B cell (primary cell): ENCODE data around the gene PDLIM4. TPM values are rescaled to one million over a fixed set of nuclear protein-coding genes. Genes with fewer than 3 reads are reported as not detected.

Experiments
- ATAC-seq: fragments of 200-7000 bp; cut with Tn5 transposase; one replicate; pipeline ENCODE4 v1.10.0; 2021; ENCODE audit warnings: low read depth, mild to moderate bottlenecking, moderate number of reproducible peaks, moderate library complexity
- CTCF ChIA-PET: fragments of 350-600 bp; sonication (Branson Sonifier 250); formaldehyde crosslinking; loops from one replicate; lab custom pipeline; 2021; ENCODE audit warnings: antibody characterized with exemption, inconsistent platforms; lab: Charles Lee
- POLR2A ChIA-PET: fragments of 350-600 bp; sonication (Branson Sonifier 250); formaldehyde crosslinking; loops from one replicate; lab custom pipeline; 2021; ENCODE audit warnings: antibody characterized with exemption; lab: Charles Lee
- DNase-seq: peaks from one replicate; pipeline ENCODE4 v3.0.0; 2013
- H2AFZ ChIP-seq: 2 replicates; pipeline ENCODE4 v1.6.1; 2012; ENCODE audit warnings: mild to moderate bottlenecking, low read depth, low read length; ENCODE audit not compliant: insufficient read depth, poor library complexity, severe bottlenecking
- H3K27ac ChIP-seq, 2 donors: 1 replicate in 1 of 2; 2 replicates in 1 of 2; pipeline ENCODE4 v1.5.1; 2012 to 2013; ENCODE audit warnings: low read length in 2 of 2, mild to moderate bottlenecking in 2 of 2, moderate library complexity in 1 of 2
- H3K27me3 ChIP-seq, 4 experiments: fragments of 200-600 bp in 1 of 4; sonication (generic) in 1 of 4; replicated peaks in 1 of 4; 1 replicate in 2 of 4; 2 replicates in 2 of 4; pipeline versions ENCODE4 v1.6.1 to v1.7.0; 2013 to 2016; ENCODE audit warnings: low read length in 3 of 4, mild to moderate bottlenecking in 2 of 4, mixed read lengths in 1 of 4, moderate library complexity in 1 of 4; ENCODE audit not compliant: insufficient read depth in 4 of 4, control insufficient read depth in 3 of 4; ENCODE audit errors: control extremely low read depth in 1 of 4
- H3K36me3 ChIP-seq, 2 experiments: replicated peaks in 1 of 2; 1 replicate in 1 of 2; 2 replicates in 1 of 2; pipeline versions ENCODE4 v1.6.1 to v1.7.1; 2013; ENCODE audit warnings: low read length in 1 of 2; ENCODE audit not compliant: insufficient read depth in 2 of 2, control insufficient read depth in 1 of 2; ENCODE audit errors: control extremely low read depth in 1 of 2, extremely low read depth in 1 of 2
- H3K4me1 ChIP-seq, 2 donors: fragments of 200-600 bp in 1 of 2; sonication (generic) in 1 of 2; 1 replicate in 1 of 2; 2 replicates in 1 of 2; pipeline versions ENCODE4 v1.5.1 to v1.6.1; 2013 to 2017; ENCODE audit warnings: low read length in 2 of 2; ENCODE audit not compliant: control insufficient read depth in 2 of 2, insufficient read depth in 2 of 2
- H3K4me2 ChIP-seq: replicated peaks from 2 replicates; pipeline ENCODE3; 2012; ENCODE audit warnings: mild to moderate bottlenecking, low read depth, low read length; ENCODE audit not compliant: poor library complexity, severe bottlenecking
- H3K4me3 ChIP-seq, 5 experiments: fragments of 200-600 bp in 1 of 5; sonication (generic) in 1 of 5; 1 replicate in 3 of 5; 2 replicates in 2 of 5; pipeline versions ENCODE4 v1.5.1 to v1.7.0; 2011 to 2016; ENCODE audit warnings: low read length in 4 of 5, mild to moderate bottlenecking in 4 of 5, low read depth in 2 of 5, control low read depth in 1 of 5, moderate library complexity in 1 of 5; ENCODE audit not compliant: insufficient read depth in 1 of 5; ENCODE audit errors: control extremely low read depth in 1 of 5, extremely low read depth in 1 of 5
- H3K79me2 ChIP-seq: fragments of 200-600 bp; sonication (generic); one replicate; pipeline ENCODE4 v1.6.0; 2016; ENCODE audit warnings: low read length; ENCODE audit not compliant: control insufficient read depth, insufficient read depth
- H3K9ac ChIP-seq: fragments of 200-600 bp; sonication (generic); 2 replicates; pipeline ENCODE4 v1.6.1; 2017; ENCODE audit warnings: mild to moderate bottlenecking, low read length, moderate library complexity
- H3K9me3 ChIP-seq, 3 donors: one replicate each; pipeline versions ENCODE4 v1.6.1 to v1.7.1; 2013; ENCODE audit warnings: low read length in 2 of 3; ENCODE audit not compliant: control insufficient read depth in 2 of 3, insufficient read depth in 1 of 3; ENCODE audit errors: control extremely low read depth in 1 of 3
- H4K20me1 ChIP-seq: 2 replicates; pipeline ENCODE4 v1.6.0; 2012; ENCODE audit warnings: mild to moderate bottlenecking, low read length; ENCODE audit not compliant: insufficient read depth, control insufficient read depth, poor library complexity, severe bottlenecking
- H3K27ac Mint-ChIP-seq: one replicate; pipeline ENCODE4 v1.8.0; 2021; ENCODE audit warnings: mixed read lengths
- H3K27me3 Mint-ChIP-seq: one replicate; pipeline ENCODE4 v1.8.0; 2021; ENCODE audit warnings: mixed read lengths
- H3K4me1 Mint-ChIP-seq: one replicate; pipeline ENCODE4 v1.8.0; 2021; ENCODE audit warnings: mixed read lengths
- H3K4me3 Mint-ChIP-seq: one replicate; pipeline ENCODE4 v1.8.0; 2021; ENCODE audit warnings: mixed read lengths
- H3K9me3 Mint-ChIP-seq: one replicate; pipeline ENCODE4 v1.8.0; 2022; ENCODE audit warnings: mixed read lengths; ENCODE audit not compliant: insufficient read depth
- EZH2 ChIP-seq: IDR thresholded peaks from 2 replicates; pipeline ENCODE4 v1.6.1; 2012; ENCODE audit warnings: borderline replicate concordance, low read depth, mild to moderate bottlenecking, moderate library complexity, low read length; ENCODE audit not compliant: insufficient read depth, poor library complexity, severe bottlenecking
- WGBS: methylation state at CpG from one replicate; pipeline ENCODE4 v1.1.5; 2013; ENCODE audit warnings: missing lambda C conversion rate; ENCODE audit not compliant: insufficient coverage; 5-methylcytosine and 5-hydroxymethylcytosine counted together
- intact Hi-C: fragments of 100-400 bp; cut with micrococcal nuclease; formaldehyde crosslinking; loops from one replicate; pipeline ENCODE4 v1.10.0; 2022
- polyA plus RNA-seq: library from polyadenylated mRNA; depleted of rRNA; stranded (reverse); fragments of >200 nt; gene quantifications from 2 replicates; pipeline ENCODE4 v1.2.3, GENCODE V29; 2012
- total RNA-seq, 2 donors: library from RNA; stranded (reverse); fragments of 120-200 nt in 1 of 2; gene quantifications; 1 replicate in 1 of 2; 2 replicates in 1 of 2; pipeline versions ENCODE4 v1.2.3 to v1.2.4, GENCODE V29; 2013 to 2022
- TF ChIP-seq, protein P1 (sequence below): fragments of 200-600 bp; IDR thresholded peaks from one replicate; pipeline ENCODE4 v1.8.0; 2022; ENCODE audit warnings: antibody characterized with exemption, mild to moderate bottlenecking

Gene PDLIM4
- total and polyA plus RNA-seq, 2 donors (not counting 1 experiment from before 2014, with no cell fraction given), result not detected

- Histone ChIP-seq H4K20me1 (no peaks in the 10 kb centered on the region), H3K79me2 (no peaks in the 10 kb centered on the region), H2AFZ (no peak overlapping the region), H3K36me3 (no peaks in the 10 kb centered on the region), H3K4me2 (no peak overlapping the region), H3K9ac (no peak overlapping the region), H3K27ac (no peak overlapping the region), H3K4me1 (peaks cover 8 to 9% of the 10 kb centered on the region in 2 donors), H3K4me3 (no peak overlapping the region), H3K27me3 (peaks cover 0 to 34% (median 14%) of the 10 kb centered on the region in 4 experiments), H3K9me3 (peaks cover 0 to 4% (median 0%) of the 10 kb centered on the region in 3 donors)
- WGBS, result 59% methylated on average over 3 of the region's 6 CpGs
- Mint-ChIP-seq H3K4me1 (peaks cover 2% of the 10 kb centered on the region), H3K27ac (no peak overlapping the region), H3K9me3 (no peaks in the 10 kb centered on the region), H3K27me3 (peaks cover 12% of the 10 kb centered on the region), H3K4me3 (no peak overlapping the region)
- ChIA-PET CTCF (interaction anchor here (1.1 to 1.2 kb wide), 2 partner anchors 12 to 198 kb away, joined by 3 to 5 read pairs; no protein-coding TSS in a partner anchor), POLR2A (no interaction called here)
- intact Hi-C loops, result no loop called here
- TF ChIP-seq, protein P1, sequence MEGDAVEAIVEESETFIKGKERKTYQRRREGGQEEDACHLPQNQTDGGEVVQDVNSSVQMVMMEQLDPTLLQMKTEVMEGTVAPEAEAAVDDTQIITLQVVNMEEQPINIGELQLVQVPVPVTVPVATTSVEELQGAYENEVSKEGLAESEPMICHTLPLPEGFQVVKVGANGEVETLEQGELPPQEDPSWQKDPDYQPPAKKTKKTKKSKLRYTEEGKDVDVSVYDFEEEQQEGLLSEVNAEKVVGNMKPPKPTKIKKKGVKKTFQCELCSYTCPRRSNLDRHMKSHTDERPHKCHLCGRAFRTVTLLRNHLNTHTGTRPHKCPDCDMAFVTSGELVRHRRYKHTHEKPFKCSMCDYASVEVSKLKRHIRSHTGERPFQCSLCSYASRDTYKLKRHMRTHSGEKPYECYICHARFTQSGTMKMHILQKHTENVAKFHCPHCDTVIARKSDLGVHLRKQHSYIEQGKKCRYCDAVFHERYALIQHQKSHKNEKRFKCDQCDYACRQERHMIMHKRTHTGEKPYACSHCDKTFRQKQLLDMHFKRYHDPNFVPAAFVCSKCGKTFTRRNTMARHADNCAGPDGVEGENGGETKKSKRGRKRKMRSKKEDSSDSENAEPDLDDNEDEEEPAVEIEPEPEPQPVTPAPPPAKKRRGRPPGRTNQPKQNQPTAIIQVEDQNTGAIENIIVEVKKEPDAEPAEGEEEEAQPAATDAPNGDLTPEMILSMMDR, result no peak
- no peak for TF ChIP-seq EZH2
- DNase-seq (no peak), ATAC-seq (no peak)
Measured at GRCh38 chr5:132260714-132261551, 3.4 kb downstream of the PDLIM4 start.
